ENCODE measurements around the gene GPER1. TPM values are rescaled to one million over a fixed set of nuclear protein-coding genes. Genes with fewer than 3 reads are reported as not detected.

Gene GPER1
- total RNA-seq, 2 donors from 2014 or later: 4.6 to 6.9 TPM

DNA sequence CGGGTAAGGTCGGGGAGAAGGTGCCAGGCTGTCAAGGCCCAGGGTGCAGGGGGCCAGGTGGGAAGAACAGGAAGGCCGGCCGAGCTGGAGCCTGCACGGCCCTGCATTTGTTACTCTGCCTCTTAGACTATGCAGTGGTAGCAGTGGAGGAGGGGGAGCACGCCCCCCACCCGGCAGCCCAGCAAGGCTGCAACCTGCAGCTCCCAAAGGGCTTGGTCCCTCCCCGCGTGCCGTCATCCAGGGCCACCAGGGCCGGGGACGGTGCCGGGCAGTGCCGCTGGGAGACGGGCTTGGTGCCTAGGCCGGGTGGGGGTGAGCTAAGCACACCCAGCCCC lies 7.0 kb upstream of the GPER1 start:
- Histone ChIP-seq H3K4me1 (peaks cover 0 to 24% of the 10 kb centered on the region in 2 donors), H3K4me3 (no peak overlapping the region), H3K27me3 (no peaks in the 10 kb centered on the region), H3K27ac (no peak overlapping the region), H3K36me3 (no peaks in the 10 kb centered on the region), H3K9me3 (no peaks in the 10 kb centered on the region)
- no peak for DNase-seq (ENCODE audit: low spot score)
- TF ChIP-seq, protein P1, sequence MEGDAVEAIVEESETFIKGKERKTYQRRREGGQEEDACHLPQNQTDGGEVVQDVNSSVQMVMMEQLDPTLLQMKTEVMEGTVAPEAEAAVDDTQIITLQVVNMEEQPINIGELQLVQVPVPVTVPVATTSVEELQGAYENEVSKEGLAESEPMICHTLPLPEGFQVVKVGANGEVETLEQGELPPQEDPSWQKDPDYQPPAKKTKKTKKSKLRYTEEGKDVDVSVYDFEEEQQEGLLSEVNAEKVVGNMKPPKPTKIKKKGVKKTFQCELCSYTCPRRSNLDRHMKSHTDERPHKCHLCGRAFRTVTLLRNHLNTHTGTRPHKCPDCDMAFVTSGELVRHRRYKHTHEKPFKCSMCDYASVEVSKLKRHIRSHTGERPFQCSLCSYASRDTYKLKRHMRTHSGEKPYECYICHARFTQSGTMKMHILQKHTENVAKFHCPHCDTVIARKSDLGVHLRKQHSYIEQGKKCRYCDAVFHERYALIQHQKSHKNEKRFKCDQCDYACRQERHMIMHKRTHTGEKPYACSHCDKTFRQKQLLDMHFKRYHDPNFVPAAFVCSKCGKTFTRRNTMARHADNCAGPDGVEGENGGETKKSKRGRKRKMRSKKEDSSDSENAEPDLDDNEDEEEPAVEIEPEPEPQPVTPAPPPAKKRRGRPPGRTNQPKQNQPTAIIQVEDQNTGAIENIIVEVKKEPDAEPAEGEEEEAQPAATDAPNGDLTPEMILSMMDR (IDR thresholded peaks at IDR 0.05): no peak

DNA sequence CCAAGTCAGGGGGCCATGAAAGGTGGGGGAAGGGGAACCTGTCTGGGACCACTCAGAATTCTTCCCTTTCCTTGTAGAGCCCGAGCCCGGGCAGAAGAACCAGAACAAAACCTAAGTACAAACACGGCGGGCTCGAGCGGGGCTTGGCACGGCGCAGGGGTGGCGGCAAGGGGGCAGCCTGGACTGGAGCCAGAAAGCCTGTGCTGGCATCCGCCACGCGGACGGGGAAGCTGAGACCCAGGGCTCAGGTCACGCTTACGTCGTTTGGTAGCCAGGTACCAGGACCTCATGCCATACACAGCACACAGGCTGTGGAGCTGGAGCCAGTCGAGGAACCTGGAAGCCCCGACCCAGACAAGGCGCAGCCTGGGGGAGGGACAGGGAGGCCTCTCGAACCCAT lies 6.6 kb upstream of the GPER1 start:
- H3K27me3 ChIP-seq: no peaks in the 10 kb centered on the region
- no peak overlapping the region for H3K27ac ChIP-seq
- DNase-seq (ENCODE audit: low spot score): no peak
- peaks cover 0 to 22% of the 10 kb centered on the region in 2 donors for H3K4me1 ChIP-seq
- H3K4me3 ChIP-seq: no peak overlapping the region
- H3K9me3 ChIP-seq: no peaks in the 10 kb centered on the region
- TF ChIP-seq, protein P1 (IDR thresholded peaks at IDR 0.05): no peak
- no peaks in the 10 kb centered on the region for H3K36me3 ChIP-seq

DNA sequence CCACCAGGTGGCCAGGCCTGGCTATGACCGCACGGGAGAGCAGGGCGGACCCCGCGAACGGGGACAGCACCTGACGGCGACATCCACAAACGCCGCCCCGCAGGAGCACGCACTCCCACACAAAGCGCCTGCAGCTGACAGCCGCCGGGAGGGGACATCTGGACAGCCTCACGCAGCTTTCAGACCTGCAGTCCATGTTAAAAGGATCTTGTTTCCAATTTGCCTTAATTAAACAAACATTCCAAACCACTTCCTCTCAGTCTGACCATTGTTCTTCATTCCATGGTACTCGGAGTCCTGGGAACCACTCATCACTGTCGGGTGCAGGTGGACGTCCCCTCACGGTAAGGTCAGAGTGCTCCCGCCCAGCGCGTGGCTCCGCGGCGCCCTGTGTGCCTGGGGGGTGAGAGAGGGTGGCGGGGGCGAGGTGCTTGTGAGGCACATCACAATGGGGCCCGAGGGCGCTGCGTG lies 5.9 kb upstream of the GPER1 start:
- DNase-seq (ENCODE audit: low spot score): no peak
- Histone ChIP-seq H3K4me3 (no peak overlapping the region), H3K9me3 (no peaks in the 10 kb centered on the region), H3K27me3 (no peaks in the 10 kb centered on the region), H3K27ac (no peak overlapping the region), H3K4me1 (peaks cover 0 to 26% of the 10 kb centered on the region in 2 donors), H3K36me3 (no peaks in the 10 kb centered on the region)
- TF ChIP-seq, protein P1 (IDR thresholded peaks at IDR 0.05): no peak

DNA sequence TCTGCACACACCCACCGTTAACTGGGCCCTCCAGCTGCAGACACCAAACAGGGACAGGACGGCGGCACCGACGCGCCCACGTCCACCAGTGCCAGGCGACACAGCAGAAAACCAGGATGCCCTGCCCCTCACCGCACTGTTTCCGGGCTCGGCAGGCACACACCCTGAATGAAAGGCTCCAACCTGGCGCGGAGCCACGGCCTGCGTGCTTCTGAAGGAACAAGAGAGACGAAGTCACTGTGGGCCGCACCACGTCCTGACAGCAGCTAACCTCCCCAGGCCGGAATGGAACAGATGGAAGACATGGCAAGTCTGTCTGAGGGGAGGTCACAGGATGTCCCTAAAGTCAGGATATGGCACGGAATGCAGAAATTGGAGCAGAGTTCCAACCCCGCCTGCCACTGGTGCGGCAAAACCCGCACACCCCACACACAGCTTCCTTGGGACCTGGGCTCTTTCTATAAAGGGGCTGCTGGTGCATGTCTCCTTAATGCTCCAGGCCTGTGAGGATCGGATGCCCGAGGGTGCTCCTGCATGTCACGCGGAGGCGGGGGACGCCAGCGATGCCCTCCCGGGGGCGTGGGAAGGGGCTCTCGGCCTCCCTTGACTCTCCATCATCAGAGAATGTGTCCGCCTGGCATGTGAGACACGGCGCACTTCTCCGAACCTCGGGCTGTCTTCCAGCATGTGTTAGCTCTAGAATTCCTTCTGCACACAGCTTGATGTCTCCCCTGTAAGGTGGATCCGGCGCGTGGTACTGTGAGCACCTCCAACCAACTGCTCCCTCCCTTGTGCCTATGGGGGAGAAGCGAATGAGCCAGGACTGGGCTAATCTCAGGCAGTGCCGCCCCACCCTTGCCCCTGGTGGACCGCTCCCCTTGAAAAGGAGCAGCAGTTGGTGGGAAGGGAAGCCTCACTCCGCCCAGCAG lies 3.9 kb upstream of the GPER1 start:
- H3K4me3 ChIP-seq: no peak overlapping the region
- H3K9me3 ChIP-seq: no peaks in the 10 kb centered on the region
- H3K27me3 ChIP-seq: no peaks in the 10 kb centered on the region
- no peaks in the 10 kb centered on the region for H3K36me3 ChIP-seq
- TF ChIP-seq, protein P1 (IDR thresholded peaks at IDR 0.05): no peak
- DNase-seq (ENCODE audit: low spot score): no peak
- H3K27ac ChIP-seq: no peak overlapping the region
- peaks cover 0 to 45% of the 10 kb centered on the region in 2 donors for H3K4me1 ChIP-seq

DNA sequence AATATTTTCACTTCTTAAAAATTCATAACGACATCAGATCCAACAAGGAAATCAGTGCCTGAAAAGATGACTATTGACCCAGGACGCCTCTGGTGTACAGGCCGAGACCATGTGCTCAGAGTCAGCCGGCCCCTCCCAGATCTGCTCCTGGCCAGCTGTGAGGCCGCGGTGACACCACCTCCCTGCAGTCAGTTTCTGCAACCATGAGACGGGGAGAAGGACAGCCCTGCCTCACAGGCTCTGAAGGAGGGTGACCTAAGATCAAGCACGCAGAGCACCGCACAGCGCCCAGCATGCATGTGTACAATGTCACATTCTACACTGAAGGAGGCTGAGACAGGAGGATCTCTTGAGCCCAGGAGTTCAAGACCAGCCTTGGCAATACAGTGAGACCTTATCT lies 2.6 kb upstream of the GPER1 start:
- H3K4me1 ChIP-seq: peaks cover 0 to 48% of the 10 kb centered on the region in 2 donors

More for the DNA sequence above, 2.6 kb upstream of the GPER1 start:
- Histone ChIP-seq H3K36me3 (no peaks in the 10 kb centered on the region), H3K4me3 (no peak overlapping the region), H3K9me3 (no peaks in the 10 kb centered on the region), H3K27ac (no peak overlapping the region), H3K27me3 (no peaks in the 10 kb centered on the region)
- DNase-seq (ENCODE audit: low spot score): no peak
- TF ChIP-seq, protein P1 (IDR thresholded peaks at IDR 0.05): no peak
